SK-N-MC (cell line): Measurements from ENCODE around the gene BUD23.
"Not testable (repeated sequence)": the region's sequence is repeated elsewhere in the genome, so short reads cannot be mapped to it uniquely, and the experiment has no call there.

ENCODE experiments used
- DNase-seq: peaks from one replicate; pipeline ENCODE4 v3.0.0-alpha.2; 2011; ENCODE audit warnings: low read depth, low spot score
- H3K27ac ChIP-seq: fragments of 200-600 bp; sonication (generic); 2 replicates; pipeline ENCODE4 v1.5.1; 2016; ENCODE audit warnings: mixed run types
- H3K36me3 ChIP-seq: fragments of 200-600 bp; sonication (generic); 2 replicates; pipeline ENCODE4 v1.6.1; 2017; ENCODE audit warnings: antibody characterized with exemption, low read length, mixed read lengths; ENCODE audit not compliant: insufficient read depth
- H3K4me3 ChIP-seq: fragments of 200-600 bp; sonication (generic); 2 replicates; pipeline ENCODE4 v1.5.1; 2016
- H3K9ac ChIP-seq: fragments of 200-600 bp; sonication (generic); 2 replicates; pipeline ENCODE4 v1.8.0; 2017; ENCODE audit warnings: mixed run types, mixed read lengths; ENCODE audit not compliant: insufficient read length
- H3K9me3 ChIP-seq: fragments of 200-600 bp; sonication (generic); 2 replicates; pipeline ENCODE4 v1.6.1; 2017; ENCODE audit warnings: low read depth, mild to moderate bottlenecking, antibody characterized with exemption, low read length, moderate library complexity, mixed read lengths
- EZH2 ChIP-seq: fragments of 200-600 bp; sonication (generic); IDR thresholded peaks from one replicate; pipeline ENCODE4 v1.6.1; 2017; ENCODE audit warnings: antibody characterized with exemption
- FOXP2 ChIP-seq: optimal IDR thresholded peaks from 2 replicates; pipeline ENCODE3; 2011; ENCODE audit warnings: mild to moderate bottlenecking, moderate library complexity; ENCODE audit not compliant: insufficient read depth; ENCODE audit errors: extremely low read length, control extremely low read depth
- POLR2AphosphoS5 ChIP-seq: IDR thresholded peaks from 2 replicates; pipeline ENCODE4 v1.6.1; 2012; ENCODE audit warnings: mild to moderate bottlenecking, low read depth, low read length, borderline replicate concordance

The BUD23 gene

GRCh38 chr7:73707045-73707631 is 23.7 kb downstream of the BUD23 start:
- peak overlapping the region; percentile 3; the same call in 1 of the 2 replicates for H3K4me3 ChIP-seq
- H3K9me3 ChIP-seq, result no peaks in the 10 kb centered on the region
- H3K27ac ChIP-seq, result peak overlapping the region; percentile 81; the same call in 1 of the 2 replicates
- peaks cover 14% of the 10 kb centered on the region for H3K36me3 ChIP-seq
- no peak overlapping the region for H3K9ac ChIP-seq
- DNase-seq, result no peak
- TF ChIP-seq EZH2 (no peak), FOXP2 (no peak), POLR2AphosphoS5 (no peak)

- H3K9ac ChIP-seq, result no peak overlapping the region
- no peak for DNase-seq
- no peak for TF ChIP-seq POLR2AphosphoS5
- TF ChIP-seq FOXP2, result no peak
- no peak for TF ChIP-seq EZH2
- no peaks in the 10 kb centered on the region for H3K9me3 ChIP-seq
- H3K27ac ChIP-seq, result peak overlapping the region; percentile 17; the same call in 1 of the 2 replicates
- H3K36me3 ChIP-seq, result no peaks in the 10 kb centered on the region
- H3K4me3 ChIP-seq, result no peak overlapping the region
Measured at GRCh38 chr7:73708961-73709549, 25.7 kb downstream of the BUD23 start.

GRCh38 chr7:73712773-73713172 is 29.4 kb downstream of the BUD23 start:
- H3K36me3 ChIP-seq, result no peaks in the 10 kb centered on the region
- no peak for TF ChIP-seq POLR2AphosphoS5
- TF ChIP-seq FOXP2, result no peak
- no peak for TF ChIP-seq EZH2
- H3K9me3 ChIP-seq, result no peaks in the 10 kb centered on the region
- no peak for DNase-seq
- no peak overlapping the region for H3K9ac ChIP-seq
- H3K4me3 ChIP-seq, result no peak overlapping the region
- H3K27ac ChIP-seq, result no peak overlapping the region

GRCh38 chr7:73713319-73713718 is 29.9 kb downstream of the BUD23 start:
- not testable (repeated sequence) for H3K9me3 ChIP-seq, H3K4me3 ChIP-seq, H3K27ac ChIP-seq, H3K9ac ChIP-seq, DNase-seq, H3K36me3 ChIP-seq

- Histone ChIP-seq H3K36me3 (no peaks in the 10 kb centered on the region), H3K9ac (no peak overlapping the region), H3K4me3 (peak overlapping the region; percentile 55), H3K9me3 (no peaks in the 10 kb centered on the region), H3K27ac (peak overlapping the region; percentile 68)
- peak; percentile 48 for DNase-seq
- TF ChIP-seq FOXP2, result no peak
- TF ChIP-seq POLR2AphosphoS5, result no peak
- TF ChIP-seq EZH2, result no peak
Measured at GRCh38 chr7:73715648-73716317, 32.4 kb downstream of the BUD23 start.

GRCh38 chr7:73716318-73716890 is 33.0 kb downstream of the BUD23 start:
- no peak overlapping the region for H3K4me3 ChIP-seq
- peak overlapping the region; percentile 68; the same call in 1 of the 2 replicates for H3K27ac ChIP-seq
- H3K9ac ChIP-seq, result no peak overlapping the region
- TF ChIP-seq POLR2AphosphoS5 (no peak), EZH2 (no peak), FOXP2 (no peak)
- H3K36me3 ChIP-seq, result no peaks in the 10 kb centered on the region
- no peak for DNase-seq
- H3K9me3 ChIP-seq, result no peaks in the 10 kb centered on the region

- no peak overlapping the region for H3K27ac ChIP-seq
Measured at GRCh38 chr7:73717025-73717807, 33.8 kb downstream of the BUD23 start.

GRCh38 chr7:73717991-73718405 is 34.6 kb downstream of the BUD23 start:
- TF ChIP-seq FOXP2, result no peak
- no peak; the same call in 1 of the 2 replicates for TF ChIP-seq POLR2AphosphoS5
- TF ChIP-seq EZH2, result no peak
- Histone ChIP-seq H3K27ac (no peak overlapping the region), H3K4me3 (peak overlapping the region; percentile 83), H3K36me3 (no peaks in the 10 kb centered on the region), H3K9ac (peak overlapping the region; percentile 78), H3K9me3 (no peaks in the 10 kb centered on the region)
- DNase-seq, result no peak

More at GRCh38 chr7:73717025-73717807, 33.8 kb downstream of the BUD23 start:
- no peak for DNase-seq
- Histone ChIP-seq H3K9ac (no peak overlapping the region), H3K36me3 (no peaks in the 10 kb centered on the region), H3K4me3 (peak overlapping the region; percentile 83), H3K9me3 (no peaks in the 10 kb centered on the region)
- TF ChIP-seq FOXP2 (no peak), EZH2 (no peak), POLR2AphosphoS5 (no peak)
